H54 (cell line): ENCODE measurements around the gene PDE4D.

Experiments
- DNase-seq: peaks from one replicate; pipeline ENCODE4 v3.0.0; 2011; ENCODE audit warnings: low spot score, mixed read lengths; ENCODE audit not compliant: insufficient read length
- FAIRE-seq: peaks from 3 replicates; lab custom pipeline; 2011; peaks lifted over from hg19 to GRCh38; lab: Jason Lieb, UNC
- POLR2A ChIP-seq: IDR thresholded peaks from 2 replicates; pipeline ENCODE4 v1.6.1; 2011; ENCODE audit warnings: low read depth, mild to moderate bottlenecking, low read length

The PDE4D gene

DNA sequence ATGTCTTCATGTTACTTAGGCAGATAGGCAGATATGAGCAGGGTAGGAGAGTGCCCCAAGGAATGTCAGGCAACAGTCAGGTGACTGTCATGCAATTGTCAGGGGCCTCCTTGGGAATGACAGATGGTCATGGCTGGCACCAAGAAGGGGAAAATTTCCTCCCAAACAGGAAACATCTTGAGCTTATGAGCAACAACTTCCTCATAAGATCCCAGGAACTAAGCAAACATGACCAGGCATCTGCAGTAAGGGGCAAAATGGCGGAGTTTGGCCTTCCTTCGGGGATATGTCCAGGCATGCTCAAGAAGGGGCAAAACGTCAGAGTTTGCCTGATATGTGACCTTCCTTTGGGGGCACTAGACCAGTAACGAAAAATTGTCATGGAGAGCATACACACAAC lies 591.8 kb downstream of the PDE4D start:
- FAIRE-seq (no peak), DNase-seq (no peak)
- TF ChIP-seq POLR2A: no peak

DNA sequence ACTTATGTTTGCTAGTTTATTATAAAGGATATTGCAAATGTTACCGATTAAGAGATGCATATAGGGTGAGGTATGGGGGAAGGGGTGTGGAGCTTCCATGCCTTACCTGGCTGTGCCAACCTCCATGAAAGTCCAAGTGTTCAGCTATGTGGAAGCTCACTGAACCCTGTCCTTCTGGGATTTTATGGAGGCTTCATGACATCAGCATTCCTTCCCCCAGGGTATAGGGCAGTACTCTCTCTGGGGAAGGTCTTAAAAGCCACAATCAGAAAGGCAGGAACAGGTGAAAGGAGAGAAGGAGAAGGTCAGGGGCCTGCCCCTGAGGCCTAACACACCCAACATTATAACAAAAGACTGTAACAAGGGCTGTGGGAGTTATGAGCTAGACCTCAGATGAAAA lies 592.6 kb downstream of the PDE4D start:
- DNase-seq (no peak), FAIRE-seq (no peak)
- TF ChIP-seq POLR2A: no peak

DNA sequence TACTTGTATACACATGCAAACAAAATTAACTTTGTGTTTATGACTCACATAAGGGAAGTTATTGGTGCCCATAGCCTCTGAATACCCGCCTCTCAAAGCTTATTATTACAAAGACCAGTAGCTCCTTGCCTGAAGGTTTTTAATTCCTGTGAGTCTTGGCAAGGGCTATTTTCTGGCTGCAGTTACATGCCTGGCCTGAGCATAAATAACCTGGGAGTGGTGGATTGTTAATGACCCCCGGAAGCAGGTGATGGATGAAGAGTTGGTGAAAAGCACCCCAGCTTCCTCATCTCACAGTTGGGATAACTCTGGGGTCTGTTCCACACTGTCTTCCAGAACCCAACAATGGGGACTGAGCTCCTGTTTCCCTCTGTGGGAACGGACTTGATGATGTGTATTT lies 594.5 kb downstream of the PDE4D start:
- DNase-seq (no peak), FAIRE-seq (no peak)
- TF ChIP-seq POLR2A: no peak

DNA sequence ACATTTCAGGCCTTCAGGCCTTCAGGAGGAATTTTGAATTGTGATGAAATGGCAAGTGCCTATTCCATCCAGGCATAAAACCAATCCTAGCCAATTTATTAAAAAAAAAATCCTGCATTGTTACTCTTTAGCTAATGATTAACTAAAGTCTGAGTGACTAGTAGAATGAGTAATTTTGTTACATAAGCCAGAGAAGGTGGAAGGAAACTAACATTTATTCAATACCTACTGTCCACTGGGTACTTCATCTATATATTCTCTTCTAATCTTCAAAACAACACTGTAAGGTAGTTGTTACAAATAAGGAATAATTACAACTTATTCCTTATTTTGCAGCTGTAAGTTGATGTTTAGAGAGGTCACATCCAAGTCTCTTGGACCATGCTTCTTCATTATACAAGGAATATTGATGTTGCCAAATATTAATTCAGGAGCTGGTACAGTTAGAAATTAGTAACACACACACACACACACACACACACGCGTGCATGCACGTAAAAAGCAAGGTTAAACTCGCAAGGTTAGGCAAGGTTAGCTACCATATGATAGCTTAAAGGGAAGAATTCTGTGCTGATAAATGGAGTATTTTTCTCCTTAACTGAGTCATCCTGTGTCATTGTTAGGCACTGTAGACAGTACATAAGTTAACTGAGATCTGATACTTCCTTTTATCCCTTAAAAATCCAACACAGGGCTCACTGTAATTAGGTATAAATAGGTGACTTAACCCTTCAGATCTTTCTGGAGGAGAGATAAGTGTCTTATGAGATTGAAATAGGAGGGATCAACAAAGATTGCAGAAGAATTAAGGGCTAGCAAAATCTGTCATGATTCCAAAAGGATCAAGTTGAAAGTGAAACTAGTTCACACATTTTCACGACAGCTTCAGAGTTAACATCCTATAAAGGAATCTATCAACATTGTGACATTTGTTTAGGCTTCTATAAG lies 596.9 kb downstream of the PDE4D start:
- peak; percentile 93 for FAIRE-seq
- TF ChIP-seq POLR2A: no peak

DNA sequence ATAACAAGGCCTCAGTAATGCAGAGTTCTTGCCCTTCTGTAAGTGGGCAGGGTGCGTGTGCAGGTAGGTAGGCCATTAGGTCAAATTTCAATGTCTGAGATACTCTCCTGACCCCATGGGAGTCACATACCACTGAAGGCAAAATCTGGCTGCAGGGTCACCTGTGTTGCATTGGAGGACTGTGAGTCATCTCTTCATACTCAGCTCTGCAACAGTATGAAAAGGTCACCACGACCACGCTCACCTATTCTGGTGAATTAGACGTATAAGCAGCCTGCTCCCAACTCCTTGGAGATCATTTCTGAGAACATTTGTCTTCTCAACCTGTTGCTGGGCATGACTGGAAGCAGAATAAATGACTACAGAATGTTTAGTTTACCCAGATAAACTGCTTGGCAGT lies 599.8 kb downstream of the PDE4D start:
- no peak for TF ChIP-seq POLR2A
- no peak for FAIRE-seq
- no peak for DNase-seq

More for the DNA sequence above, 596.9 kb downstream of the PDE4D start:
- DNase-seq: no peak

DNA sequence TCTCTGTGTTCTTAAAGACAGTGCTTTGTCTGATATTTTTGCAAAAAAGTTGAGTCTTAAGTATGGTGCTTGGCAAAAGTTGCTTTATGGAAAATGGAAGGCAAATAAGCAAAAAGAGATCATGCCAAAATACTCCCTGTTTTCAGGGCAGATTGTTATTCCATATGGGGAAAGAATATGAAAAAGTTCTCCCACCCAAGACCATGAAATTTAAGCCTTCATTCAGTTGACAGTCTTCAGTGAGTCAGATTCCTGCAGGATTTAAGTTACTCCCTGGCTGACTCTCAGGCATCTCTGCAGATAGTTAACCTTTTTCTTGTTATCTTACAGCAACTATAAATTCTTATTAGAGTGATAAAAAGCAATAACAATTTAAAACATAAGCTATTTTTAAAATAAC lies 601.6 kb downstream of the PDE4D start:
- TF ChIP-seq POLR2A: no peak
- no peak for DNase-seq
- FAIRE-seq: no peak

DNA sequence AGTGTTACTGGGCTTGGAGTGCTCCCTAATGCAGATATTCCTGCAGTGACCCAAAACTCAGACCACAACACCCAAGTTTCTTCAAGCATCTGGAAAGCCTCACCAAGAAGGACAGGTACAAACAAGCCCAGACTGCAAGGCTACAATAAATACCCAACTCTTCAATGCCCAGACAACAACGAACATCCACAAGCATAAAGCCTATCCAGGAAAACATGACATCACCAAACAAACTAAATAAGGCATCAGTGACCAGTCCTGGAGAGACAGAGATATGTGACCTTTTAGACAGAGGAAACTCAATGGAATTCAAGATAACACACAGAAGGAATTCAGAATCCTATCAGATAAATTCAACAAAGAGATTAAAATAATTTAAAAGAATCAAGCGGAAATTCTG lies 605.6 kb downstream of the PDE4D start:
- FAIRE-seq (no peak), DNase-seq (no peak)
- no peak for TF ChIP-seq POLR2A

DNA sequence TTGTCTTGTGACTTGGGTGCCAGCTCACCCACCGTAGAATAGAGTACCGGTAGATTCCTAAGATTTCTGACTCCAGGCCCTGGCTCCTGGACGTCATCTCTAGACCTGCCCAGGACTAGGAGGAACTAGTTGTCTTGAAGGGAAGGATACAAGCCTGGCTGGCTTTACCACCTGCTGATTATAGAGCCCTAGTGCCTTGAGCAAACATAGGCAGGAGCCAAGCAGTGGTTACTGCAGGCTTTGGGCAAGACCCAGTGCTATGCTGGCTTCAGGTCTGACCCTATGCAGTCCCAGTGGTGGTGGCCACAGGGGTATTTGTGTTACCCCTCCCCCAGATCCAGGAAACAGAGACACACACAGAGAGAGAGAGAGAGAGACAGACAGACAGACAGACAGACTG lies 606.2 kb downstream of the PDE4D start:
- no peak for TF ChIP-seq POLR2A
- DNase-seq (no peak), FAIRE-seq (no peak)

DNA sequence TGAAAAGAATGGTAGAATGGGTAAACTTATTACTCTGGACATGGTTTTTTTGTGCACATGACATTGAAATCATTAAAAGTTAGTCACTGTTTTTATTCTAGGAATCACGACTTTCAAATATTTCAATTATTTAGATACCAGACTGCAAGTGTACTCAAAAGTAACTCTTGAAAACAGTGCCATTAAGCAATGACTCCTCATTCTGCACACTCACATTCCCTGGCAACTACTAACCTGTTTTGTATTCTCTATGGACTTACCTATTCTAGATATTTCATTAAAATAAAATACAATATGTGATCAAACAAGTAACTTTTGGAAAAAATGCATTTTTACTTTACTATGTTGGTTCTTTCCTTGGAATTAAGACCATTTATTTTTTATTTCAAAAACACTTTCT lies 607.0 kb downstream of the PDE4D start:
- no peak for DNase-seq
- no peak for TF ChIP-seq POLR2A
- no peak for FAIRE-seq

DNA sequence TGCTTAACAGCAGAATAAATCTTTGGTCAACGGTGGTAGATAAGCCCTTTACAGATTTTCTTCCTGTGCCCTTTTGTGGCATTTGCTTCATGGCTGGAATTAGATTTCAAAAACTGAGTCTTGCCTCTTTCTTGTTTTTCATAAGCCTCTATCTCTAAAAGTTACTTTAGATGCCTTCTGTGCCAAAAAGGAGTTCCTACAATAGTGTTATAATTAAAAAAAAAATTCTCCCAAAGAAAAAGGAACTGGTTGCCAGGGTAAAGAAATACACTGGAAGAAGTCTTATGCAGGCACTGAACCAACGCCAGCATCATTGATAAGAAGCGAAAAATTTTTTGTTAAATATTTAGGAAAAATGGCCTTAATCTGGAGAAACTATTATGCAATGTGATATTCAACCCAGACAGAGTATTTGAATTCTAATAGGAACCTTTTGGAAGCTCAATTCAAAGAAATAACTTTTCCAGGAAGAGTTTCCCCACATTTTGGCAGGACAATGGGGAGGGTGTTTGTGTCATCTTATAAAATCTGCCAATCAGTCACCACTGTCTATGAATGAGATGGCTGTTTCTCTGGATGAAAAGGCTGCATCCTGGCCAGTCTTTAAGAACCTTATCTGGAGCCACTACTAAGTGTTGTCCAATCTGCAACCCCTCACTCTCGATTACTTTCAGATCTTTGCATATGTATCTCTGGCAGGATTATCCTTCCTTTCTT lies 608.1 kb downstream of the PDE4D start:
- no peak for DNase-seq
- no peak for FAIRE-seq
- TF ChIP-seq POLR2A: no peak

DNA sequence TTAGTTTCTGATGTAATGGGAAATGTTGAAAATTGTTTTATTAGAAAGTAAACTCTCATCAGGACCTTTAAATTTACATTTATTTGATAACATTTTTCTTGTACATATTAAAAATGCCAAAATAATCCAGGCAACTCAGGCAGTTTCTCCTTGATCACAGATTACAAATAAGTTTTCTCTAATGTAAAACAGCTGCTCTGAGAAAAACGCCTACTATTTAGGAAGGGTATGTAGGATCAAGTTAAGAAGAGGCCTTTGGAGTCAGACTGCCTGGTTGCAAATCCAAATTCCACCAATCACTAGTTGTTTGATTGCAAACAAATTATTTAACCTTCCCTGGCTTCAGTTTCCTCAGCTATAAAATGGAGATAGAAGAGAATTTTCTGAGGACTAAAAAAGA lies 610.8 kb downstream of the PDE4D start:
- TF ChIP-seq POLR2A: no peak
- FAIRE-seq (no peak), DNase-seq (no peak)

DNA sequence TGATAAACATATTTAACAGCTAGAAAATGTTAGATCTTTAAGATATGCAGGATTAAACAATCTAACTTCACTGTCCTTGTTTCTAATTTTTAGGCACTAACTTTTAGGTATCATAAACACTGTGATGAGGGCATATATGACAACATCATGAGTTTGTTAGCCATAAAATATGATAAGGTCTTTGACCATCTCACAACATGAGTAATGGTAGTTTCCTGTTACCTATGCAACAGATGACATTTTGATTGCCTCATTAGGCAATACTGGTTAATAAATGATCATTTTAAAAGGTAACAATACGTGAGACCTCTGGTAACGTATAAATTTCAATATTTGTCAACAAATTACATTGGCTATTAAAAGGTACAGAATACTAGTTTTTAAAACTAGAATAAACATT lies 613.5 kb downstream of the PDE4D start:
- FAIRE-seq (no peak), DNase-seq (no peak)
- no peak for TF ChIP-seq POLR2A

DNA sequence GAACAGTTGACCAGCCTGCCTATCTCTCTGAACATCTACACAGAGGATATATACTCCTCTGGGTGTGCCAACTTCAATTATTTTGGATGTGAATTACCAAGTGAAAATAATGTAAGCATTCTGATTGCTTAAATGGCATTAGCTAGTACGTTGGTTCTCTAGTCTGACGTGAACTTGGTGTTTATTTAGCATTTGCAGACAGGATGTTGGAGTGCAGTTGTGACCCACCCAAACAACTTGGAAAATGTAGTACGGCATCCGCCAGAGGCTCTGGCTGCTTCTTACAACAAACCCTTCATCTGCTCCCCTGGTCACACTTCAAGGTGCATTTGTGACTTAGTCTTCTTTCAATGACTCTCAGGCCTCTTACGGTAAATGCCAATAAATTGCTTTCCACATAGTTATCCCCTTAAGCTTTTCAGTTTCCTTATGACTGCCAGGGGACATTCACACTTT lies 616.6 kb downstream of the PDE4D start:
- DNase-seq (no peak), FAIRE-seq (no peak)
- no peak for TF ChIP-seq POLR2A

DNA sequence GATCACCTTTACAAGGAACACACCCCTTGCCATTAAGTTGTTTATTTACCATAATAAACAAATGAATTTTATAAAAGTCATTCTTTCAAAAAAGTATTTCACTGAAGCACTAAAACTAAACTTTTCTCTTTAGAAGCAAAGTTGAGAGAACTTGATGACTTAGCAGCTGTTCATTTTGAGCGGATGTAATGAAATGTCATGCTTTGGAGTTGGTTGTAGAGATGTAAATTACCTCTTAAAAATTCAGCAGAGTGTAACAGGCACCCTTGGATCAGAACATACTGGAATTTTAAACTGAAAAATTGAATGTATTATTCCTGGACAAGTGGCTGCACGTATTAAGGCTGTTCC lies 617.2 kb downstream of the PDE4D start:
- DNase-seq: no peak
- FAIRE-seq: no peak
- no peak for TF ChIP-seq POLR2A

DNA sequence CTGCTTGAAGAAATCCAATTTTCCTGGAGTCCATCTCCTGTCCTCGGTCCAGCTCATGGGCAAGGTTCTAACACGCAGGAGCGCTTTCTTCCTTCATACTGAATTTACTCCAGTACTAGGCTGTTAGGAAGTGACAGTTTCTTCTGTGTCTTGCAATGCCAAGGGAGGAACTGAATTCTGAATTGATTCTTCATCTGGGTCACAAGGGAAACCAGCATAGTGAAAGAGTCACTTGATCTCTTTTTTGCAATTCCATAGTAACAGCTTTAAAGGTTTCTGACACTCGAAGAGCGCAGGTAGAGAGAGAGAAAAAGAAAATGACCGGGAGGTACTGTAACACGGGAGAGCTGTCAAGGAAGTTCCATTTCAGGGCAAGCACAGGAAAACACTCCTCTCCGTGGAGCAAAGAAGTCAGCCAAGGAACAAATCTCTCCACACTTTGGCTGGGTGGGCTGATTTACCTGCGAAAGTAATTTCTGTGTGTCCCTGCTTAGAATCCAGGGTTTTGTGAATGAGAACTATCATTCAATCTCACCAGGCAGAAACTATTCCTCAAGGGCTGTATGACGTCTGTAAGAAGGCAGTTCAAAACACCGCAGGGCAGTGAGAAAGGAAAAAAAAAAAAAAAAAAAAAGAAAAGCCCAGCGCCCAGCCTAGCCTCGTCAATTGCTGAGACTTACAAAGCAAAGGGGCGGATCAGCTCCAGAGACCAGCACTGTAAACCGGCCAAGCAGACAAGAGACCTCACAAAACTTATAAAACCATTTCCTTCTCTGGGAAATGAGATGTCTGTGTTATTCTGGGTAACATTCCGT lies 617.8 kb downstream of the PDE4D start:
- peak; percentile 5 for DNase-seq
- peak; percentile 11 for FAIRE-seq
- TF ChIP-seq POLR2A: no peak
